K562 (cell line): Measurements from ENCODE around the gene MYOZ1. TPM values are rescaled to one million over a fixed set of nuclear protein-coding genes. Genes with fewer than 3 reads are reported as not detected.

Experiments
- ADNP ChIP-seq: fragments of 200-800 bp; sonication (Bioruptor generic); IDR thresholded peaks from 2 replicates; pipeline ENCODE4 v1.6.1; 2016; ENCODE audit warnings: missing genetic modification characterization, missing compliant biosample characterization
- ARID2 ChIP-seq: fragments of 450-650 bp; IDR thresholded peaks from 2 replicates; pipeline ENCODE4 v1.6.1; 2017; ENCODE audit warnings: antibody characterized with exemption, mild to moderate bottlenecking
- ATF1 ChIP-seq, 2 experiments: fragments of 450-650 bp in 1 of 2; IDR thresholded peaks; 2 replicates each; pipeline ENCODE4 v1.6.1; 2016; ENCODE audit warnings: missing compliant biosample characterization in 1 of 2, missing genetic modification characterization in 1 of 2
- BCOR ChIP-seq: fragments of 450-650 bp; IDR thresholded peaks from 2 replicates; pipeline ENCODE4 v1.6.1; 2016
- BRD9 ChIP-seq: fragments of 450-650 bp; IDR thresholded peaks from 2 replicates; pipeline ENCODE4 v1.6.1; 2018; ENCODE audit warnings: low read depth; ENCODE audit not compliant: partially characterized antibody
- FOXA3 ChIP-seq, 2 experiments: fragments of 450-650 bp in 1 of 2; sonication (generic) in 1 of 2; formaldehyde crosslinking; IDR thresholded peaks in 1 of 2; conservative IDR thresholded peaks in 1 of 2; 2 replicates each; pipeline versions ENCODE4 v1.4.0 to v1.8.0; 2020 to 2022; ENCODE audit warnings: mild to moderate bottlenecking in 2 of 2, missing genetic modification reagents in 1 of 2
- HLTF ChIP-seq: fragments of 450-650 bp; IDR thresholded peaks from 2 replicates; pipeline ENCODE4 v1.6.1; 2016
- MAZ ChIP-seq, 2 experiments: fragments of 450-650 bp in 1 of 2; sonication (generic) in 1 of 2; formaldehyde crosslinking; IDR thresholded peaks in 1 of 2; conservative IDR thresholded peaks in 1 of 2; 2 replicates each; pipeline versions ENCODE4 v1.4.0 to v1.5.0; 2020; ENCODE audit warnings: mild to moderate bottlenecking in 1 of 2, missing genetic modification reagents in 1 of 2
- MTA2 ChIP-seq: fragments of 450-650 bp; IDR thresholded peaks from 2 replicates; pipeline ENCODE4 v1.6.1; 2016; ENCODE audit warnings: low read depth
- NR3C1 ChIP-seq: sonication (generic); formaldehyde crosslinking; IDR thresholded peaks from 2 replicates; pipeline ENCODE4 v1.8.1; 2022; ENCODE audit warnings: missing genetic modification reagents
- NUFIP1 ChIP-seq: fragments of 450-650 bp; IDR thresholded peaks from 2 replicates; pipeline ENCODE4 v1.6.1; 2018; ENCODE audit not compliant: partially characterized antibody
- POLR2A ChIP-seq: fragments of 450-650 bp; conservative IDR thresholded peaks from 2 replicates; pipeline ENCODE4 v1.6.1; 2016
- RAD21 ChIP-seq, 2 experiments: fragments of 250-450 bp in 1 of 2; fragments of 450-650 bp in 1 of 2; sonication (Bioruptor Pico) in 1 of 2; formaldehyde crosslinking in 1 of 2; IDR thresholded peaks in 1 of 2; conservative IDR thresholded peaks in 1 of 2; 2 replicates each; pipeline versions ENCODE4 v1.4.0 to v1.8.0; 2020 to 2022; ENCODE audit warnings: mild to moderate bottlenecking in 2 of 2, moderate library complexity in 1 of 2
- SAP30 ChIP-seq: fragments of 200-600 bp; sonication (generic); IDR thresholded peaks from 2 replicates; pipeline ENCODE4 v1.6.1; 2012; ENCODE audit warnings: borderline replicate concordance, low read depth, mild to moderate bottlenecking, moderate library complexity, low read length, control low read depth, inconsistent platforms; ENCODE audit not compliant: insufficient read depth, poor library complexity, severe bottlenecking
- TGIF2 ChIP-seq: sonication (generic); formaldehyde crosslinking; IDR thresholded peaks from 2 replicates; pipeline ENCODE4 v1.8.1; 2022; ENCODE audit warnings: mild to moderate bottlenecking, missing genetic modification reagents, moderate library complexity
- ZBTB5 ChIP-seq: fragments of 450-650 bp; IDR thresholded peaks from 2 replicates; pipeline ENCODE4 v1.6.1; 2017; ENCODE audit warnings: antibody characterized with exemption
- polyA plus RNA-seq, 8 experiments: library from polyadenylated mRNA; depleted of rRNA in 4 of 8; stranded (reverse) in 5 of 8; unstranded in 3 of 8; fragments of >200 nt; fragmentation: Nextera tagmentation in 2 of 8; fragmentation: Illumina TruSeq in 1 of 8; extraction: Ambion mirVana in 2 of 8; extraction: Trizol in 1 of 8; gene quantifications; 2 replicates each; pipeline versions ENCODE4 v1.2.1 to v1.2.3, GENCODE V29; 2011 to 2014; ENCODE audit warnings: inconsistent platforms in 1 of 8, missing spikeins in 1 of 8
- total RNA-seq, 7 experiments: library from RNA; depleted of rRNA in 6 of 7; stranded (reverse); fragments of >200 nt in 6 of 7; fragmentation: Illumina TruSeq in 2 of 7; extraction: Trizol in 2 of 7; gene quantifications; 2 replicates each; pipeline versions ENCODE4 v1.2.1 to v1.2.3, GENCODE V29; 2011 to 2021; ENCODE audit warnings: low replicate concordance in 1 of 7
- TF ChIP-seq, protein P1 (sequence below), 2 experiments: IDR thresholded peaks; 2 replicates each; pipeline ENCODE4 v1.6.1; 2012; ENCODE audit warnings: improper control_type of control experiment in 2 of 2, low read depth in 2 of 2, low read length in 2 of 2, borderline replicate concordance in 1 of 2
- TF ChIP-seq, protein P2 (sequence below): fragments of 450-650 bp; IDR thresholded peaks from 2 replicates; pipeline ENCODE4 v1.7.0; 2016; ENCODE audit warnings: borderline replicate concordance

The MYOZ1 gene
- total and polyA plus RNA-seq, 9 of the 15 experiments (the other 6 are each of a cell fraction or from before 2014, with no cell fraction given), result 0.03 to 0.18 (median 0.07) TPM; not detected in 5

DNA sequence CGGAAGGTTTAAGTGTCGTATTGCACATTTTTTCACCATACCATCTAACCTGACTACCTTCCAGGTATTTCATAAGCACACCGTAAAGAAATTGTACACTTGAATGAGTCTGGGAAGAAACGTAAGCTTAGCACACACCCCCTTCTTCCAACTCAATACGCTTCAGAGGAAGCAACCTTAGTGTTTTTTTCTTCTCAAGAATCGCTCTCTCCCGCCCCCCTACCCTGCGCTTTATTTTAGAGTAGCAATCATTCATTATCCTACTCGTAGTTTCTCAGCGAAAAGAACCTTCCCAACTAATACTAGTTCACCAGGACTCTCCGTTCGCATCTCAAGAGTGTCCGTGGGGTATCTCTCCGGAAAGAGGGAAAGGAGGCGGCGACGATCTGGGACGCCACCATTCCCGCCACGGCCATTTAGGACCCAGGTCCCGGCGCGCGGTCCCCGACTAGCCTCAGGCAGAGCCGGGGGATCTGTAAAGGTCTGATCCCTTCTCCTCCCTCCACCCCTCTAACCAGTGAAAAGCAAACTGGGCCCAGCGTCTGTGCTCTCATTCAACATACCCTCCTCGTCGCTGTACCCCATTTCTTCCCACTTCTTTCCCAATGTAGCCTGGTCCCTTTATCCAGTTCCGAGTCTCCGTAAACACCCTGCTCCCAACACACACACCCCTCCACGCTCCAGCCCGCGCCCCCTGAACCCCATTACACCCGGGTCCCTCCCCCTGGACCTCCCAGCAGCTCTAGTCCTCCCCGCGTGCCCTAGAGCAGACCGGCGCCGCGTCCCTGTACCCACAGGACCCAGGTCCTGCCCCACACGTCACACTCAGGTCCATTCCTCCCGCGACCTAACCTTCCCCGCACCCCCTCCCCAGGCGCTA, 16.0 kb downstream of the MYOZ1 start (continued):
- TF ChIP-seq MTA2 (peak; percentile 40; the same call in 1 of the 2 replicates), ADNP (no peak), NR3C1 (CRISPR knock-in tag) (no peak), RAD21 (CRISPR knock-in tag; conservative IDR thresholded peaks at IDR 0.05 in 1 of 2, IDR thresholded peaks at IDR 0.05 in 1 of 2) (peak in 1 of 2 experiments; percentile 10; a peak in 1 of 4 replicates), BCOR (0 out of 2 replicates have a peak, but pooled peaks have one; percentile 46), SAP30 (peak; percentile 62), BRD9 (peak; percentile 25), MAZ (CRISPR knock-in tag; conservative IDR thresholded peaks at IDR 0.05 in 1 of 2, IDR thresholded peaks at IDR 0.05 in 1 of 2) (peak; percentile 46 to 63; a peak in 3 of 4 replicates), HLTF (peak; percentile 93), POLR2A (no peak; the same call in 1 of the 2 replicates), ARID2 (0 out of 2 replicates have a peak, but pooled peaks have one; percentile 20), ATF1 (CRISPR knock-in tag; IDR thresholded peaks at IDR 0.05) (no peak), ATF1 (tag; IDR thresholded peaks at IDR 0.05) (peak; percentile 17; the same call in 1 of the 2 replicates), TGIF2 (CRISPR knock-in tag) (no peak), NUFIP1 (no peak), FOXA3 (CRISPR knock-in tag; conservative IDR thresholded peaks at IDR 0.05 in 1 of 2, IDR thresholded peaks at IDR 0.05 in 1 of 2) (0 out of 4 replicates have a peak, but pooled peaks of 1 of the 2 experiments have one; percentile 7), ZBTB5 (peak; percentile 52; the same call in 1 of the 2 replicates)
- TF ChIP-seq, protein P1, sequence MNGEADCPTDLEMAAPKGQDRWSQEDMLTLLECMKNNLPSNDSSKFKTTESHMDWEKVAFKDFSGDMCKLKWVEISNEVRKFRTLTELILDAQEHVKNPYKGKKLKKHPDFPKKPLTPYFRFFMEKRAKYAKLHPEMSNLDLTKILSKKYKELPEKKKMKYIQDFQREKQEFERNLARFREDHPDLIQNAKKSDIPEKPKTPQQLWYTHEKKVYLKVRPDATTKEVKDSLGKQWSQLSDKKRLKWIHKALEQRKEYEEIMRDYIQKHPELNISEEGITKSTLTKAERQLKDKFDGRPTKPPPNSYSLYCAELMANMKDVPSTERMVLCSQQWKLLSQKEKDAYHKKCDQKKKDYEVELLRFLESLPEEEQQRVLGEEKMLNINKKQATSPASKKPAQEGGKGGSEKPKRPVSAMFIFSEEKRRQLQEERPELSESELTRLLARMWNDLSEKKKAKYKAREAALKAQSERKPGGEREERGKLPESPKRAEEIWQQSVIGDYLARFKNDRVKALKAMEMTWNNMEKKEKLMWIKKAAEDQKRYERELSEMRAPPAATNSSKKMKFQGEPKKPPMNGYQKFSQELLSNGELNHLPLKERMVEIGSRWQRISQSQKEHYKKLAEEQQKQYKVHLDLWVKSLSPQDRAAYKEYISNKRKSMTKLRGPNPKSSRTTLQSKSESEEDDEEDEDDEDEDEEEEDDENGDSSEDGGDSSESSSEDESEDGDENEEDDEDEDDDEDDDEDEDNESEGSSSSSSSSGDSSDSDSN (IDR thresholded peaks at IDR 0.05; ENCODE audit: borderline replicate concordance in 1 of 2, low read depth in 2 of 2, low read length in 2 of 2), result peak; percentile 88 to 90; a peak in 3 of 4 replicates
- TF ChIP-seq, protein P2, sequence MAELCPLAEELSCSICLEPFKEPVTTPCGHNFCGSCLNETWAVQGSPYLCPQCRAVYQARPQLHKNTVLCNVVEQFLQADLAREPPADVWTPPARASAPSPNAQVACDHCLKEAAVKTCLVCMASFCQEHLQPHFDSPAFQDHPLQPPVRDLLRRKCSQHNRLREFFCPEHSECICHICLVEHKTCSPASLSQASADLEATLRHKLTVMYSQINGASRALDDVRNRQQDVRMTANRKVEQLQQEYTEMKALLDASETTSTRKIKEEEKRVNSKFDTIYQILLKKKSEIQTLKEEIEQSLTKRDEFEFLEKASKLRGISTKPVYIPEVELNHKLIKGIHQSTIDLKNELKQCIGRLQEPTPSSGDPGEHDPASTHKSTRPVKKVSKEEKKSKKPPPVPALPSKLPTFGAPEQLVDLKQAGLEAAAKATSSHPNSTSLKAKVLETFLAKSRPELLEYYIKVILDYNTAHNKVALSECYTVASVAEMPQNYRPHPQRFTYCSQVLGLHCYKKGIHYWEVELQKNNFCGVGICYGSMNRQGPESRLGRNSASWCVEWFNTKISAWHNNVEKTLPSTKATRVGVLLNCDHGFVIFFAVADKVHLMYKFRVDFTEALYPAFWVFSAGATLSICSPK, result peak; percentile 64; the same call in 1 of the 2 replicates
